Osteoblast (primary cell): ENCODE data around the gene COX10. TPM values are rescaled to one million over a fixed set of nuclear protein-coding genes. Genes with fewer than 3 reads are reported as not detected.

Source experiments
- DNase-seq: peaks from one replicate; pipeline ENCODE4 v3.0.0; 2011; ENCODE audit warnings: low spot score, mixed read lengths; ENCODE audit not compliant: insufficient read length; ENCODE audit errors: missing footprints
- H2AFZ ChIP-seq: 2 replicates; pipeline ENCODE4 v1.6.0; 2011; ENCODE audit warnings: mild to moderate bottlenecking, low read length
- H3K27ac ChIP-seq: 2 replicates; pipeline ENCODE4 v1.5.1; 2011; ENCODE audit warnings: mild to moderate bottlenecking, low read depth, low read length, moderate library complexity
- H3K27me3 ChIP-seq: 2 replicates; pipeline ENCODE4 v1.6.0; 2012; ENCODE audit warnings: mild to moderate bottlenecking, control low read depth, inconsistent platforms, low read length, moderate library complexity; ENCODE audit not compliant: insufficient read depth
- H3K36me3 ChIP-seq: 2 replicates; pipeline ENCODE4 v1.5.1; 2011; ENCODE audit warnings: mild to moderate bottlenecking, low read length, control low read depth, moderate library complexity; ENCODE audit not compliant: insufficient read depth
- H3K4me1 ChIP-seq: 2 replicates; pipeline ENCODE4 v1.5.1; 2011; ENCODE audit warnings: mild to moderate bottlenecking, low read length, control low read depth, moderate library complexity; ENCODE audit not compliant: insufficient read depth
- H3K4me2 ChIP-seq: 2 replicates; pipeline ENCODE4 v1.6.0; 2011; ENCODE audit warnings: mild to moderate bottlenecking, low read length; ENCODE audit not compliant: insufficient read depth
- H3K4me3 ChIP-seq: fragments of 200-600 bp; sonication (generic); 3 replicates; pipeline ENCODE4 v1.5.1; 2012; ENCODE audit warnings: mild to moderate bottlenecking, low read length, inconsistent platforms; ENCODE audit not compliant: insufficient read depth
- H3K79me2 ChIP-seq: 2 replicates; pipeline ENCODE4 v1.6.0; 2012; ENCODE audit warnings: mild to moderate bottlenecking, low read length, control low read depth, inconsistent platforms; ENCODE audit not compliant: insufficient read depth
- H3K9me3 ChIP-seq: 2 replicates; pipeline ENCODE4 v1.5.1; 2011; ENCODE audit warnings: low read depth, low read length, control low read depth
- H4K20me1 ChIP-seq: 2 replicates; pipeline ENCODE4 v1.6.0; 2012; ENCODE audit warnings: mild to moderate bottlenecking, low read length, control low read depth; ENCODE audit not compliant: insufficient read depth
- total RNA-seq: library from RNA; depleted of rRNA; stranded (reverse); fragments of >200 nt; gene quantifications from 2 replicates; pipeline ENCODE4 v1.2.3, GENCODE V29; 2012
- TF ChIP-seq, protein P1 (sequence below): IDR thresholded peaks from 2 replicates; pipeline ENCODE4 v1.5.1; 2011; ENCODE audit warnings: mild to moderate bottlenecking, low read depth, low read length, moderate library complexity; ENCODE audit errors: extremely low read depth

COX10 gene
- total RNA-seq, 1 donor = 14.8 TPM

DNA sequence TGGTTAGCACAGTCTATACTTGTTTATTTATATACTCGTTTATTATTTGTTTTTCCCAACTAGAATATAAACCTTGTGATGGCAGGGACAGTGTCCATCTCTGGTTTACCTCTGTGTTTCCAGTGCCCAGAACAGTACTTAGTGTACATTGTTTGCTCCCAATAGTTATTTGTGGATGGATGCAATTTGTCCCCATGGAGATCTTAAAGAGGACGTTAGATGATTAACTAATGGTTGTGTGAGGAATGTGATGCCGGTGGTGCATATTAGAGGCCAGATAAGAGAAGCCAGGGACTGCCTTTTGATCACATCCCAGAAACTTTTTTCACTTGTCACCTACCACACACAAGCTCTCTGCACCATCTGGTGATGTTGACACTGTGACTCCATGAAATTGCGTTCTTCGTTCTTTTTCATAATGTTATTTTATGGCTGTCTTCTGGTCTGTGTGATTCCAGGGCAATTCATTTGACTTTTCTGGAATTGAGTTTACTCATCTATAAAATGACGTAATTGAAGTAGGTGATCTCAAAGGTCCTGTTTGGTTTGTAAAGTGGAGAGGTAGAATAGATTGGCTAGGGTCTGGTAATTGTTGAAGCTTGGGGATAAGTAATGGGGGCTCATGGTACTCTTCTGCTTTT is 1.2 kb downstream of the COX10 start:
- no peak overlapping the region for H3K27ac ChIP-seq
- no peaks in the 10 kb centered on the region for H4K20me1 ChIP-seq
- no peaks in the 10 kb centered on the region for H3K27me3 ChIP-seq
- H3K4me1 ChIP-seq = peaks cover 13% of the 10 kb centered on the region
- no peaks in the 10 kb centered on the region for H3K9me3 ChIP-seq
- H3K36me3 ChIP-seq = no peaks in the 10 kb centered on the region
- no peak for DNase-seq
- H3K79me2 ChIP-seq = peaks cover 77% of the 10 kb centered on the region
- H2AFZ ChIP-seq = no peak overlapping the region
- H3K4me3 ChIP-seq = peak overlapping the region; percentile 96
- peak overlapping the region; percentile 73 for H3K4me2 ChIP-seq
- TF ChIP-seq, protein P1, sequence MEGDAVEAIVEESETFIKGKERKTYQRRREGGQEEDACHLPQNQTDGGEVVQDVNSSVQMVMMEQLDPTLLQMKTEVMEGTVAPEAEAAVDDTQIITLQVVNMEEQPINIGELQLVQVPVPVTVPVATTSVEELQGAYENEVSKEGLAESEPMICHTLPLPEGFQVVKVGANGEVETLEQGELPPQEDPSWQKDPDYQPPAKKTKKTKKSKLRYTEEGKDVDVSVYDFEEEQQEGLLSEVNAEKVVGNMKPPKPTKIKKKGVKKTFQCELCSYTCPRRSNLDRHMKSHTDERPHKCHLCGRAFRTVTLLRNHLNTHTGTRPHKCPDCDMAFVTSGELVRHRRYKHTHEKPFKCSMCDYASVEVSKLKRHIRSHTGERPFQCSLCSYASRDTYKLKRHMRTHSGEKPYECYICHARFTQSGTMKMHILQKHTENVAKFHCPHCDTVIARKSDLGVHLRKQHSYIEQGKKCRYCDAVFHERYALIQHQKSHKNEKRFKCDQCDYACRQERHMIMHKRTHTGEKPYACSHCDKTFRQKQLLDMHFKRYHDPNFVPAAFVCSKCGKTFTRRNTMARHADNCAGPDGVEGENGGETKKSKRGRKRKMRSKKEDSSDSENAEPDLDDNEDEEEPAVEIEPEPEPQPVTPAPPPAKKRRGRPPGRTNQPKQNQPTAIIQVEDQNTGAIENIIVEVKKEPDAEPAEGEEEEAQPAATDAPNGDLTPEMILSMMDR = no peak

DNA sequence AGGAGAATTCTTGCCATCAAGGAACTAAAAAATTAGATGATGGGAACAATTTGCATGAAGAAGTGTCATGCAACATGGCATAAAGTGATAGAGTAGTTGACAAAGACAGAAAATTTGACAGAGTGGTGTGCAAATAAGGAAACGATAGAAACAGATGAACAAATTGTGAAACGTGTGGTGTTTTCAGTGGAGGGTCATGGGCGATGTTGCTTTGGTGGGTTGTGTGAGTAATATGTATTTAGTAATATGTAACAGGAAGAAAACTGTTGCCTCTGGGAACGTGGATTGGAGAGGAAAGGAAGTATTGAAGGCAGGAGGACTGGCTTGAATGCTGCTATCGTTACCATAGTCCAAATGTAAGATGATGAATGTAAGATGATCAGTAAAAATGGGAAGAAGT is 3.6 kb downstream of the COX10 start:
- Histone ChIP-seq H3K4me2 (no peak overlapping the region), H3K4me3 (no peak overlapping the region), H4K20me1 (no peaks in the 10 kb centered on the region), H3K27ac (no peak overlapping the region), H3K27me3 (no peaks in the 10 kb centered on the region), H3K9me3 (no peaks in the 10 kb centered on the region), H3K4me1 (peaks cover 13% of the 10 kb centered on the region), H2AFZ (no peak overlapping the region), H3K36me3 (peaks cover 10% of the 10 kb centered on the region), H3K79me2 (peaks cover 57% of the 10 kb centered on the region)
- TF ChIP-seq, protein P1 = no peak
- no peak for DNase-seq

DNA sequence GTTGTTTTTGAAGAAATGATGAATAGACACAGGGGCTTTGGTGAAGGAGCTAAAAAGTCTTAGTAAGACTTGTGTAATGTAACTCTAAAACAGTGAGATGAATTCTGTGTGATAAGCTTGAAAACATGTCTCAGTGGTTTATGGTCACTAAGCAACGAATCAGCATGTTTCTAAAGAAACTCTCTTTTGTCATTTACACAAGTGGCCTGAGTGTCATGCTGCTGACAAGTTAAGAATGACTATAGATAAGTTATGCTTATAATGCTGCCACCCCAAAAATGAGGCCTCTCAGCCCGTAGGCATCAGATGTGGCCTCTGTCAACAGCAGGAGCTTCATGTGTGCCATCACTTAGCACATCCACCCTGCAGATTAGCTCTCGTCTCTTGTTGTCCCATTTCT is 8.7 kb downstream of the COX10 start:
- H4K20me1 ChIP-seq = peaks cover 2% of the 10 kb centered on the region
- TF ChIP-seq, protein P1 = no peak
- no peak overlapping the region for H3K27ac ChIP-seq
- H3K36me3 ChIP-seq = peaks cover 20% of the 10 kb centered on the region
- H3K4me2 ChIP-seq = no peak overlapping the region
- H2AFZ ChIP-seq = no peak overlapping the region
- DNase-seq = no peak
- H3K27me3 ChIP-seq = no peaks in the 10 kb centered on the region
- H3K4me1 ChIP-seq = no peaks in the 10 kb centered on the region
- H3K4me3 ChIP-seq = no peak overlapping the region
- H3K9me3 ChIP-seq = no peaks in the 10 kb centered on the region
- peaks cover 17% of the 10 kb centered on the region for H3K79me2 ChIP-seq

DNA sequence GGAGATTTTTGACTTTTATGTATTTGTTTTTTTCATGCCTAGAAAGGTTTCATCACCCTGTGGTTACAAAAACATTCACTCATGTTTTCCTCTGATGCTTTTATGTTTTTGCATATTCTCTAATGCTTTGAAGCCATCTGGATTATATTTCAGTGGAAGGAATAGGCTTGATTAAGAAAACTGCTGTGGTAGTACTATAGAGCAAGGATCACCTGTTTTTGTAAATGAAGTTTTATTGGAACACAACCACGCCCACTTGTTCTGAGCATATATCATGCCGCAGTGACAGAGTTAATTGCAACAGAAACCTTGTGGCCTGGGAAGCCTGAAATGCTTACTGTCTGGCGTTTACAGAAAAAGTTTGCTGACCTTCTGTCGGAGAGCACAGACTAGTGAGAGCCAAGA is 11.5 kb downstream of the COX10 start:
- peaks cover 8% of the 10 kb centered on the region for H4K20me1 ChIP-seq
- H3K4me3 ChIP-seq = no peak overlapping the region
- H2AFZ ChIP-seq = no peak overlapping the region
- H3K4me2 ChIP-seq = no peak overlapping the region
- no peaks in the 10 kb centered on the region for H3K4me1 ChIP-seq
- no peaks in the 10 kb centered on the region for H3K9me3 ChIP-seq
- peaks cover 13% of the 10 kb centered on the region for H3K79me2 ChIP-seq
- no peak overlapping the region for H3K27ac ChIP-seq
- DNase-seq = no peak
- no peaks in the 10 kb centered on the region for H3K27me3 ChIP-seq
- peaks cover 20% of the 10 kb centered on the region for H3K36me3 ChIP-seq
- TF ChIP-seq, protein P1 = no peak
